ENCODE results near the gene PLK2.
A peak's percentile ranks its signal among the peaks of the same experiment; 100 is the strongest.

PLK2 gene

GRCh38 chr5:58450018-58450417 is 9.9 kb downstream of the PLK2 start:
- no peak for DNase-seq (ENCODE audit: low spot score)

- no peak for DNase-seq (ENCODE audit: low spot score)
Observed at GRCh38 chr5:58447226-58447625, 12.7 kb downstream of the PLK2 start.

GRCh38 chr5:58446024-58446423 is 13.9 kb downstream of the PLK2 start:
- no peak for DNase-seq (ENCODE audit: low spot score)

GRCh38 chr5:58444805-58445204 is 15.1 kb downstream of the PLK2 start:
- no peak for DNase-seq (ENCODE audit: low spot score)

GRCh38 chr5:58440901-58441460 is 18.9 kb downstream of the PLK2 start:
- DNase-seq (ENCODE audit: low spot score), result no peak

- DNase-seq (ENCODE audit: low spot score), result no peak
Observed at GRCh38 chr5:58439094-58439644, 20.7 kb downstream of the PLK2 start.

GRCh38 chr5:58437661-58438060 is 22.2 kb downstream of the PLK2 start:
- DNase-seq (ENCODE audit: low spot score), result no peak

- no peak for DNase-seq (ENCODE audit: low spot score)
Observed at GRCh38 chr5:58431832-58432231, 28.1 kb downstream of the PLK2 start.

- no peak for DNase-seq (ENCODE audit: low spot score)
Observed at GRCh38 chr5:58412932-58413331, 47.0 kb downstream of the PLK2 start.

- no peak for DNase-seq (ENCODE audit: low spot score)
Observed at GRCh38 chr5:58412081-58412480, 47.8 kb downstream of the PLK2 start.

- DNase-seq (ENCODE audit: low spot score), result no peak
Observed at GRCh38 chr5:58411372-58411771, 48.5 kb downstream of the PLK2 start.

- DNase-seq (ENCODE audit: low spot score), result peak; percentile 2
Observed at GRCh38 chr5:58410441-58410840, 49.4 kb downstream of the PLK2 start.

GRCh38 chr5:58407042-58407719 is 52.7 kb downstream of the PLK2 start:
- no peak for DNase-seq (ENCODE audit: low spot score)

- DNase-seq (ENCODE audit: low spot score), result no peak
Observed at GRCh38 chr5:58406394-58406793, 53.5 kb downstream of the PLK2 start.

GRCh38 chr5:58405175-58405574 is 54.7 kb downstream of the PLK2 start:
- no peak for DNase-seq (ENCODE audit: low spot score)

GRCh38 chr5:58404734-58405133 is 55.2 kb downstream of the PLK2 start:
- no peak for DNase-seq (ENCODE audit: low spot score)
